ENCODE results near the gene PCDH10. TPM values are rescaled to one million over a fixed set of nuclear protein-coding genes. Genes with fewer than 3 reads are reported as not detected.

The PCDH10 gene
- total and polyA plus RNA-seq, 2 donors (not counting 3 experiments of a cell fraction or from before 2014, with no cell fraction given) = 56.5 to 91.0 TPM

- POLR2A ChIA-PET = interaction anchor here (0.6 to 2.1 kb wide), 2 partner anchors 155 to 710 kb away, joined by 3 to 14 read pairs; no protein-coding TSS in a partner anchor
- intact Hi-C loops (cut with micrococcal nuclease) = loop anchor here (1.0 to 10.0 kb wide), 12 partner anchors 18 to 1787 kb away; partner anchors contain the start of gene PABPC4L
- Histone ChIP-seq H2AFZ (ENCODE audit: low read depth, low read length) (peak overlapping the region; percentile 97), H3K4me1 (ENCODE audit: control insufficient read depth, extremely low read depth, insufficient read depth, low read length) (peaks cover 26% of the 10 kb centered on the region), H3K9me1 (replicated peaks; ENCODE audit: control insufficient read depth, extremely low read depth, insufficient read depth, low read length) (no peaks in the 10 kb centered on the region), H3K4me3 (replicated peaks in 1 of 3; ENCODE audit: insufficient read depth in 1 of 3, low read depth in 1 of 3, low read length in 3 of 3) (peak overlapping the region; percentile 72 to 83 (median 77)), H4K20me1 (replicated peaks; ENCODE audit: control insufficient read depth, extremely low read depth, insufficient read depth, low read length) (no peaks in the 10 kb centered on the region), H3K27me3 (ENCODE audit: control insufficient read depth in 2 of 2, insufficient read depth in 2 of 2, low read length in 2 of 2) (no peaks in the 10 kb centered on the region), H3K9me3 (replicated peaks; ENCODE audit: control insufficient read depth, insufficient read depth, low read length) (no peaks in the 10 kb centered on the region), H3K79me2 (ENCODE audit: control insufficient read depth, insufficient read depth, low read length) (peaks cover 34% of the 10 kb centered on the region), H3K36me3 (ENCODE audit: control insufficient read depth in 2 of 2, extremely low read depth in 1 of 2, insufficient read depth in 2 of 2, low read length in 2 of 2) (no peaks in the 10 kb centered on the region), H3K27ac (ENCODE audit: insufficient read depth, low read depth, low read length) (peak overlapping the region; percentile 48), H3K9ac (replicated peaks; ENCODE audit: extremely low read depth, insufficient read depth, low read length) (peak overlapping the region; percentile 73), H3K4me2 (ENCODE audit: insufficient read depth, low read length) (peak overlapping the region; percentile 100)
- peak; percentile 79 for DNase-seq (ENCODE audit: low read depth, low spot score)
- dilution Hi-C loops (cut with MboI; ENCODE audit: extremely low pct_ligation_motif_present, low sequenced_read_pairs) = no loop called here
- BruUV-seq (replicated peaks) = no TSS peak
- CTCF ChIA-PET = interaction anchor here (1.0 to 3.4 kb wide), 7 partner anchors 11 to 1758 kb away, joined by 3 to 55 read pairs (median 21); no protein-coding TSS in a partner anchor
- FAIRE-seq = no peak
- TF ChIP-seq CTCF (IDR thresholded peaks at IDR 0.05; ENCODE audit: extremely low read depth in 1 of 2, insufficient read depth in 1 of 2, low read depth in 1 of 2, low read length in 2 of 2) (peak in 1 of 2 donors; percentile 6), FOS (IDR thresholded peaks at IDR 0.05; ENCODE audit: borderline replicate concordance, insufficient read depth, low read length) (no peak)
These were observed 989 bp upstream of the PCDH10 start for GRCh38 chr4:133147921-133148689.

- Histone ChIP-seq H2AFZ (ENCODE audit: low read depth, low read length) (peak overlapping the region; percentile 14), H3K4me2 (ENCODE audit: insufficient read depth, low read length) (peak overlapping the region; percentile 97), H4K20me1 (replicated peaks; ENCODE audit: control insufficient read depth, extremely low read depth, insufficient read depth, low read length) (no peaks in the 10 kb centered on the region), H3K9me1 (replicated peaks; ENCODE audit: control insufficient read depth, extremely low read depth, insufficient read depth, low read length) (no peaks in the 10 kb centered on the region), H3K79me2 (ENCODE audit: control insufficient read depth, insufficient read depth, low read length) (peaks cover 44% of the 10 kb centered on the region), H3K27me3 (ENCODE audit: control insufficient read depth in 2 of 2, insufficient read depth in 2 of 2, low read length in 2 of 2) (no peaks in the 10 kb centered on the region), H3K4me3 (replicated peaks in 1 of 3; ENCODE audit: insufficient read depth in 1 of 3, low read depth in 1 of 3, low read length in 3 of 3) (peak overlapping the region; percentile 56 to 90 (median 67)), H3K4me1 (ENCODE audit: control insufficient read depth, extremely low read depth, insufficient read depth, low read length) (peaks cover 37% of the 10 kb centered on the region), H3K27ac (ENCODE audit: insufficient read depth, low read depth, low read length) (peak overlapping the region; percentile 67), H3K9me3 (replicated peaks; ENCODE audit: control insufficient read depth, insufficient read depth, low read length) (no peaks in the 10 kb centered on the region), H3K9ac (replicated peaks; ENCODE audit: extremely low read depth, insufficient read depth, low read length) (peak overlapping the region; percentile 72), H3K36me3 (ENCODE audit: control insufficient read depth in 2 of 2, extremely low read depth in 1 of 2, insufficient read depth in 2 of 2, low read length in 2 of 2) (no peaks in the 10 kb centered on the region)
- DNase-seq (ENCODE audit: low read depth, low spot score) (no peak), FAIRE-seq (no peak)
- BruUV-seq (replicated peaks) = TSS peak; percentile 78
- ChIA-PET CTCF (interaction anchor here (0.7 to 3.4 kb wide), 6 partner anchors 8 to 1757 kb away, joined by 3 to 21 read pairs (median 4); no protein-coding TSS in a partner anchor), POLR2A (interaction anchor here (0.6 to 2.1 kb wide), 7 partner anchors 8 to 335 kb away, joined by 3 to 14 read pairs (median 3); no protein-coding TSS in a partner anchor)
- TF ChIP-seq JUN (IDR thresholded peaks at IDR 0.05; ENCODE audit: borderline replicate concordance, insufficient read depth, insufficient read length, low read depth) (no peak), POLR2A (IDR thresholded peaks at IDR 0.05; ENCODE audit: low read depth, low read length) (no peak), FOS (IDR thresholded peaks at IDR 0.05; ENCODE audit: borderline replicate concordance, insufficient read depth, low read length) (no peak), CTCF (IDR thresholded peaks at IDR 0.05; ENCODE audit: extremely low read depth in 1 of 2, insufficient read depth in 1 of 2, low read depth in 1 of 2, low read length in 2 of 2) (no peak), MAX (IDR thresholded peaks at IDR 0.05; ENCODE audit: insufficient read depth, insufficient read length) (no peak), GATA2 (IDR thresholded peaks at IDR 0.05; ENCODE audit: insufficient read depth, insufficient read length, low read depth, low read length) (no peak), EZH2 (IDR thresholded peaks at IDR 0.05; ENCODE audit: borderline replicate concordance, low read depth, low read length, severe bottlenecking) (no peak), POLR2AphosphoS5 (IDR thresholded peaks at IDR 0.05; ENCODE audit: insufficient read depth, low read depth, low read length) (no peak), MYC (IDR thresholded peaks at IDR 0.05; ENCODE audit: low read depth, low read length) (no peak)
- intact Hi-C loops (cut with micrococcal nuclease) (loop anchor here (5.0 to 10.0 kb wide), 6 partner anchors 157 to 1438 kb away; partner anchors contain the start of gene PABPC4L), dilution Hi-C loops (cut with MboI; ENCODE audit: extremely low pct_ligation_motif_present, low sequenced_read_pairs) (no loop called here)
These were observed 236 bp downstream of the PCDH10 start for GRCh38 chr4:133149364-133149695.

All from endothelial cell of umbilical vein (primary cell).